Thyroid gland (tissue), 4 donors: ENCODE measurements around the gene WNT3.

Experiments
- CTCF ChIP-seq, 6 experiments: fragments of 200-600 bp in 3 of 6; fragments of 450-650 bp in 3 of 6; sonication (generic) in 3 of 6; IDR thresholded peaks; one replicate each; pipeline ENCODE4 v1.5.1; 2016 to 2019; ENCODE audit warnings: antibody characterized with exemption in 6 of 6, mild to moderate bottlenecking in 2 of 6, inconsistent platforms in 1 of 6, moderate library complexity in 1 of 6
- POLR2A ChIP-seq, 2 donors: fragments of 450-650 bp; IDR thresholded peaks; one replicate each; pipeline ENCODE4 v1.6.1; 2017; ENCODE audit warnings: antibody characterized with exemption in 2 of 2, mild to moderate bottlenecking in 2 of 2, moderate library complexity in 1 of 2

- TF ChIP-seq CTCF (IDR thresholded peaks at IDR 0.05) (no peak), POLR2A (IDR thresholded peaks at IDR 0.05) (no peak)
These were observed 48.1 kb downstream of the WNT3 start for GRCh38 chr17:46770439-46770817.
